DOHH2 (cell line): ENCODE data around the gene GPC6.

Experiments
- CTCF ChIP-seq: fragments of 200-600 bp; sonication (generic); IDR thresholded peaks from one replicate; pipeline ENCODE4 v1.5.1; 2014; ENCODE audit warnings: antibody characterized with exemption, mild to moderate bottlenecking, low read depth, low read length; ENCODE audit not compliant: poor library complexity, severe bottlenecking
- EZH2phosphoT487 ChIP-seq: fragments of 200-600 bp; sonication (generic); IDR thresholded peaks from 2 replicates; pipeline ENCODE4 v1.6.1; 2017; ENCODE audit warnings: borderline replicate concordance, mild to moderate bottlenecking, antibody characterized with exemption, low read length, moderate library complexity, mixed read lengths

- TF ChIP-seq CTCF (no peak), EZH2phosphoT487 (no peak)
Measured at GRCh38 chr13:94218537-94218936, 991.9 kb downstream of the GPC6 start.
